ENCODE data around the gene MYBBP1A. TPM values are rescaled to one million over a fixed set of nuclear protein-coding genes. Genes with fewer than 3 reads are reported as not detected.

The MYBBP1A gene
- total RNA-seq, 3 donors from 2014 or later (not counting 1 experiment from before 2014, with no cell fraction given), result 50.5 to 58.1 (median 52.7) TPM

GRCh38 chr17:4554441-4554996 lies 665 bp downstream of the MYBBP1A start:
- Mint-ChIP-seq H3K4me3 (peak overlapping the region; percentile 96), H3K4me1 (peaks cover 14 to 29% of the 10 kb centered on the region in 2 donors), H3K27ac (peak overlapping the region; percentile 97), H3K27me3 (ENCODE audit: low read depth in 2 of 2) (no peaks in the 10 kb centered on the region), H3K9me3 (no peaks in the 10 kb centered on the region), H3K36me3 (no peaks in the 10 kb centered on the region)
- Histone ChIP-seq H3K9me3 (ENCODE audit: control insufficient read depth, insufficient read depth, low read length) (no peaks in the 10 kb centered on the region), H3K27ac (ENCODE audit: low read length) (no peak overlapping the region), H3K36me3 (ENCODE audit: control insufficient read depth, insufficient read depth, low read length) (peaks cover 28% of the 10 kb centered on the region), H3K4me1 (ENCODE audit: control insufficient read depth, insufficient read depth, low read length) (peaks cover 21% of the 10 kb centered on the region), H3K4me3 (ENCODE audit: low read length) (peak overlapping the region; percentile 68), H3K27me3 (ENCODE audit: control insufficient read depth, insufficient read depth, low read length) (no peaks in the 10 kb centered on the region)
- DNase-seq, result no peak
- no peak for ATAC-seq
- intact Hi-C loops (cut with micrococcal nuclease), result no loop called here
- 15% methylated on average over 18 of the region's 18 CpGs for WGBS (ENCODE audit: insufficient coverage)
- TF ChIP-seq, protein P1, sequence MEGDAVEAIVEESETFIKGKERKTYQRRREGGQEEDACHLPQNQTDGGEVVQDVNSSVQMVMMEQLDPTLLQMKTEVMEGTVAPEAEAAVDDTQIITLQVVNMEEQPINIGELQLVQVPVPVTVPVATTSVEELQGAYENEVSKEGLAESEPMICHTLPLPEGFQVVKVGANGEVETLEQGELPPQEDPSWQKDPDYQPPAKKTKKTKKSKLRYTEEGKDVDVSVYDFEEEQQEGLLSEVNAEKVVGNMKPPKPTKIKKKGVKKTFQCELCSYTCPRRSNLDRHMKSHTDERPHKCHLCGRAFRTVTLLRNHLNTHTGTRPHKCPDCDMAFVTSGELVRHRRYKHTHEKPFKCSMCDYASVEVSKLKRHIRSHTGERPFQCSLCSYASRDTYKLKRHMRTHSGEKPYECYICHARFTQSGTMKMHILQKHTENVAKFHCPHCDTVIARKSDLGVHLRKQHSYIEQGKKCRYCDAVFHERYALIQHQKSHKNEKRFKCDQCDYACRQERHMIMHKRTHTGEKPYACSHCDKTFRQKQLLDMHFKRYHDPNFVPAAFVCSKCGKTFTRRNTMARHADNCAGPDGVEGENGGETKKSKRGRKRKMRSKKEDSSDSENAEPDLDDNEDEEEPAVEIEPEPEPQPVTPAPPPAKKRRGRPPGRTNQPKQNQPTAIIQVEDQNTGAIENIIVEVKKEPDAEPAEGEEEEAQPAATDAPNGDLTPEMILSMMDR (IDR thresholded peaks at IDR 0.05), result no peak

DNA sequence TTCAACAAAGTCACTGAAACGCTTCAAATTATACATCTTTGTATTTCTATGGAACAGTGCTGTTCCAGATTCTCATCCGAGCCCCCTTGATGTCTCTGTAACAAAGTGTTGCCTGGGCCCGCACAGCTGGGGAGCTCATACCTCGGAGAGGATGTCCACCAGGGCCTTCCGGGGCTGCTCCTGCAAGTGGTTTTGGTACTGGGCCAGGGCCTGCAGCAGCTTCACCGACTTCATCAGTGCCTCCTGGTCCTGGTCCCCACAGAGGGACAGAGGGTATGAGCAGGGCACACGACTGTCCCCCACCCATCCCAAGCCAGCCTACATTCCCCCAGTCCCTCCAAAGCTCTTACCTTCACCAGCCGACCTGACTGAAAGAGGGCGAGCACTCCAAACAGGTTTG lies 1.5 kb downstream of the MYBBP1A start:
- Mint-ChIP-seq H3K27ac (no peak overlapping the region), H3K27me3 (ENCODE audit: low read depth in 2 of 2) (no peaks in the 10 kb centered on the region), H3K4me1 (peaks cover 14 to 29% of the 10 kb centered on the region in 2 donors), H3K36me3 (no peaks in the 10 kb centered on the region), H3K4me3 (peak overlapping the region; percentile 47), H3K9me3 (no peaks in the 10 kb centered on the region)
- no peaks in the 10 kb centered on the region for H3K27me3 ChIP-seq (ENCODE audit: control insufficient read depth, insufficient read depth, low read length)
- TF ChIP-seq, protein P1 (IDR thresholded peaks at IDR 0.05), result no peak
- intact Hi-C loops (cut with micrococcal nuclease), result no loop called here
- H3K9me3 ChIP-seq (ENCODE audit: control insufficient read depth, insufficient read depth, low read length), result no peaks in the 10 kb centered on the region
- H3K27ac ChIP-seq (ENCODE audit: low read length), result no peak overlapping the region
- DNase-seq, result no peak
- no peak overlapping the region for H3K4me3 ChIP-seq (ENCODE audit: low read length)
- WGBS (ENCODE audit: insufficient coverage), result 88% methylated on average over 9 of the region's 9 CpGs
- H3K36me3 ChIP-seq (ENCODE audit: control insufficient read depth, insufficient read depth, low read length), result peaks cover 35% of the 10 kb centered on the region
- H3K4me1 ChIP-seq (ENCODE audit: control insufficient read depth, insufficient read depth, low read length), result peaks cover 21% of the 10 kb centered on the region
- no peak for ATAC-seq

GRCh38 chr17:4551796-4552525 lies 3.2 kb downstream of the MYBBP1A start:
- H3K4me1 Mint-ChIP-seq, result peaks cover 14 to 29% of the 10 kb centered on the region in 2 donors
- WGBS (ENCODE audit: insufficient coverage), result 96% methylated on average over 27 of the region's 27 CpGs
- peaks cover 21% of the 10 kb centered on the region for H3K4me1 ChIP-seq (ENCODE audit: control insufficient read depth, insufficient read depth, low read length)
- H3K4me3 Mint-ChIP-seq, result no peak overlapping the region
- no peaks in the 10 kb centered on the region for H3K9me3 Mint-ChIP-seq
- H3K9me3 ChIP-seq (ENCODE audit: control insufficient read depth, insufficient read depth, low read length), result no peaks in the 10 kb centered on the region
- intact Hi-C loops (cut with micrococcal nuclease), result no loop called here
- peaks cover 51% of the 10 kb centered on the region for H3K36me3 ChIP-seq (ENCODE audit: control insufficient read depth, insufficient read depth, low read length)
- H3K27ac ChIP-seq (ENCODE audit: low read length), result no peak overlapping the region
- DNase-seq (no peak), ATAC-seq (no peak)
- no peaks in the 10 kb centered on the region for H3K27me3 ChIP-seq (ENCODE audit: control insufficient read depth, insufficient read depth, low read length)
- TF ChIP-seq, protein P1 (IDR thresholded peaks at IDR 0.05), result no peak
- no peak overlapping the region for H3K27ac Mint-ChIP-seq
- no peaks in the 10 kb centered on the region for H3K36me3 Mint-ChIP-seq
- H3K4me3 ChIP-seq (ENCODE audit: low read length), result no peak overlapping the region
- no peaks in the 10 kb centered on the region for H3K27me3 Mint-ChIP-seq (ENCODE audit: low read depth in 2 of 2)

Data from natural killer cell (primary cell).